Stimulated activated CD4-positive, alpha-beta T cell treated with anti-CD3 and anti-CD28 coated beads, Interleukin-15, amount 100 ng/mL, for 1 hour (primary cell): ENCODE measurements around the gene VGF.
"Not testable (repeated sequence)": the region's sequence is repeated elsewhere in the genome, so short reads cannot be mapped to it uniquely, and the experiment has no call there.

Experiments used
- DNase-seq, 2 donors: peaks; one replicate each; pipeline ENCODE4 v3.0.0-alpha.2; 2020; ENCODE audit warnings: low read depth in 1 of 2, low spot score in 1 of 2

The VGF gene

DNA sequence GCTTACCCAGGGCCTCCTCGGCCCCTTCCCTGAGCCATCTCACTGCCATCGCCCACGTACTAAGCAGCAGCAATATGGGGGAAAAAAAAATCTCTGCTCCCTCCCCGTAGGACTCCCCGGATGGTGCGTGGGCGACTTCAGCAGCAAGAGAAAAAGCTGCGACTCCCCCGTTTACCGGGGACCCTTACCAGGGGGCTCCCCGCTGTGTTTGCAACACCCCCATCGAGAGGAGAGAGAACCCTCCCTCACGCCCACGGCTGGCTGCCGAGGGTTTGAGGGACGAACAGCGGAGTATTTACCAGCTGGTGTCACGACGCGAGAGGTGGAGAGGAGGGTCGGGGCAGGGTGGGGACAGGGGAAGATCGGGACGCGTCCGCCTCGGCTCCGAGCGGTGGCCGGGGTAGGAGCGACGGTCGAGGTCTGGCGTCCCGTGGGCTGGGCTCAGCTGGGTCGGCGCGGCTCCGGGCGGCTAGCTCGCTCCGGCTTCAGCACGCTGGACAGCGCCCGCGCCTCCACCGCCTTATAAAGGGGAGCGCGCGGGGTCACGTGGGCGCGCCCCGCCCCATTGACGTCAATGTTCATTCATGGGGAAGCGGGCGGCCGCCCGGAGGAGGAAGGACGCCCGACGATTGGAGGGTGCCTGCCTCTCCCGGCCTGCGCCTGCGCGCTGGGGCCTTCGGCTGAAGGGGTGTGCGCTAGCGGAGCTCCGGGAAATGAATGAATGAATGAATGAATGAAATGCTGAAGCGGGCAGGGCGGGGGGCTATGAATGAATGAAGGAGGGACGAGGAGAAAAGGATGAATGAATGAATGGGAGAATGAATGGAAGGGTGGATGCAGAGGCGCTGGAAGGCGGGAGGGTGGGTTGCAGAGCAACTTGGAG, at the start of gene VGF:
Gene VGF (minus strand): TSS at position 495 of the 883 bp plus-strand sequence. CDS start 726 bp downstream, outside the sequence.
- peak; percentile 81 to 85 for DNase-seq

DNA sequence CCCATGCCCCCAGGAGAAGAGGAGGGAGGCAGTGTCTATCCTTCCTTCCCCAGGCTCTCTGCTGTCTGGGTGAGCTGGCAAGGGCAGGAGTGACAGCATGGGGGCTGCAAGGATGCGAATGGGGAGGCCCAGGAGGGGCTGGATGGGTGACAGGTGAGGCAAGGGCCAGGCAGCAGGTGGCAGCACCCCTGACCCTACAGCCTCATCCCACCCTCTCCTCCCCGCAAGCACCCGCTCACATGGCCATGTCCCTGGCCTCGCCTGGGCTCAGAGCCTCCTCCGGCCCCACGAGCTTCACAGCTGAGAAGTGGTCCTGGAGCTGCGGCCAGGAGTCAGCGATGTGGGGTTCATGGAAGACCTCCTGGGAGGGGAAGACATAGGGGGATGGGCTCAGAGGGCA, 46.6 kb upstream of the VGF start:
- no peak for DNase-seq

DNA sequence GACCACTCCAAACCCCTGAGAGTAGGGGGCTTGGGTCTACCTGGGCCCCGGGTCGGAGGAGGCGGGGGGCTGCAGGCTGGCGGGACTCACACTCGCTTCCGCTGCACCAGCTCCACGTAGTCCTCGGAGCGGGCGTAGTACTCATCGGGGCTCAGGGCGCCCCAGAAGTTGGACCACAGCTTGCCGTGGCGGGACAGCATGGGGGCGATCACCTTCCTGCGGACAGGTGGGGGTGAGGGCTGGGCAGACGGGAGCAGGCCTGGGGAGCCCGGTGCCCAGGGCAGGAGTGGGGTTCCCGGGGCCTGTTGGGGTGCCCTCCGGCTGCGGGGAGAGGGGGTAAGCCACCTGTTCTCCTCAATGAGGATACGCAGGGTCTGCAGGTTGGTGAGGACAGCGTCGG, 46.1 kb upstream of the VGF start:
- DNase-seq: no peak

DNA sequence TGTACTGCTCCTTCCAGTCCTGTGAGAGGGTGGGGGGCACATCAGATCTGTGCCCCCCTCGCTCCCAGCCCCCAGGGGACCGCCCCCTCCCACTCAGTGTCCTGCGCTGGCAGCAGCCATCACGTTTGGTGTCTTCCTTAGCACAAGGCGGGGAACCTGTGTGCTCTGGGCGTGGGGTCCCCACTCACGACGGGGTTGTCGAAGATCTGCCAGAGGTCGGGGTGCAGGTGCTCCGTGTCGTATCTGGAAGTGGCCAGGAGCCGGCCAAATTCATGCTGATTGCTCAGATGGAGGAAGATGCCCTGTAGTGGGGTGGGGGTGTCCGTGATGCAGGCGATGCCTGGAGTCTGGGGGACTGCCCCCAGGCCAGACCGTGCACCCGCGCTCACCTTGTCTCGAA, 44.8 kb upstream of the VGF start:
- DNase-seq: no peak

DNA sequence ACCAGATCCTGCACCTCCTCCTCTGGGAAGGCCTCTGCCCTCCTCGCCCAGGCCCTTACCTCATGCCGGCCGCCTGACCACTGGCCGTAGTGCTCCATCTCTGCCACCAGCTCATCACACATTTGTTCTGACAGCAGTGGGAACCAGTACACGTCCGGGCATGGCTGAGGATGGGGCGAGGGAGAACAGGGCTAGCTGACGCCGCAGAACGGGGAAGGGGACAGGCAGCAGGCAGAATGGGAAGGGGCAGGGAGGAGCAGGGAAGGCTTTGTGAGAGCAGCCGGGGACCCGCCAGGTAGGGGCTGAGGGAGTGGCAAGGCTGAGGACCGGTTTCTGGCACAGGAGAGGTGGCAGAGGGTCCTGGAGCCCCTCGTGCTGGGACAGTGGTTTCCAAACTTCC, 43.4 kb upstream of the VGF start:
- no peak for DNase-seq

DNA sequence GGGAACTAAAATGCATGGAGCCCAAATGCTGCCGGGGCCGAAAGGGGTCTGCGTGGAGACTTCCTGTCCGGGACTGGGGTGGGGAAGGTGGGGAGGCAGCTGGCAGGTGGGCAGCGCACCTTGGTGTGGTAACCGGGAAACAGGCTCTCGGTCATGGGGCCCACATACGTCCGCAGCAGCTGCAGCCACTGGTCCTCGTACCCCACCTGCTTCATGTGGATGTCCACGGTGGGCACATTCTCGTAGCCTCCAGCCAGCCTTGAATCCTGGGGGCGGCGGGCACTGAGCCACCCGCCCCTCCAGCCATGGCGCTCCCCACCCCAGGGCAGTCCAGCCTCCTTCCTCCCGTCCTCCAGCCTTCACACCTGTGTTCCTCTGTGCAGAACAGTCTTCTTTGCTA, 42.1 kb upstream of the VGF start:
- no peak for DNase-seq

DNA sequence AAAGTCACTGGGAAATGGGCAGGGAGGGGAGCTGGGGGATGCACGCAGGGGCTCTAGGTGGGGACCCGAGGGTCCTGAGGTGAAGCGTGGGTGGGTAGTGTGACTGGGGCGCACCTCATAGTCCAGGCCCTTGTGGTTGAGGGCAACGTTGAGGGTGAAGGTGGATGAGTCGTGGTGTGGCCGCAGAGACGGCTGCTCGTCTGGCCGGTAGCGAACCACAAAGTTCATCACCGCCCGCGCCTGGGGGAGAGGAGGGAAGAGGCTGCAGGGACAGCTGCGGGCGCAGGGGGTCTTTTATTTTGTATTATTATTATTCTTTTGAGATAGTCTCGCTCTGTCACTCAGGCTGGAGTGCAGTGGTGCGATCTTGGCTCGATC, 41.3 kb upstream of the VGF start:
- no peak for DNase-seq

DNA sequence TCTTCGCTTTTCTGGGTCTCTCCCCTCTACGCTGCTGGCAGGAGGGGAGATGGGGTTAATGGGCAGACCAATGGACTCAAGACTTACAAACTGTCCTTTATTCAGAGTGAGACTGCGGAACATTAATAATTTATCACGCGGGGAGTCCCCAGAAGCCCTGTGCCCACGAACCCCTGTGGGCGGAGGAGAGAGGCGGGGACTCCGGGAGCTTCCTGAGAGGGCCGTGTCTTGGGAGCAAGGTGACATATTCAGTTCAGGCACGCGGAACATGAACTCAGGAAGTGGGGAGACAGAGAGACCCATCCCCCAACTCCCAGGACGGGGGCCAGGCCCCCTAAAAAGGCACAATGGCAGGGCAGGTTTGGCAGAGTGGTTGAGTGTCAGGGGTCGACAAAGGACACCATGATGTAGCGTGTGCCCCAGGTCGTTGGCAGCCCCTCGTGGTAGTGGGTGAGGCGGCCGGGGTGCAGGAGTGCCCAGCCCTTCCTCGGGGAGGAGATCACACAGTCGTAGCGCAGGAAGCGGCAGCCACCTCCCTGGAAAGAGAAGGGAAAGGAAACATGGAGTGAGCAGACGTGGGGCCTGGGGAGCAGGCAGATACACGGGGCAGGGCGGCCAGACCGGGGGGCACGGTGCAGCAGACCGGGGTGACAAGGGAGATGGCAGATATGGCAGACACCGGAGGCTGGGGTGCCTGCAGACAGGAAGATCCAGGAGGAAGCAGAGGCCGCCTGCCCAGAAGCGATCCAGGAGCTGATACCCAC, 40.7 kb upstream of the VGF start:
- no peak for DNase-seq

DNA sequence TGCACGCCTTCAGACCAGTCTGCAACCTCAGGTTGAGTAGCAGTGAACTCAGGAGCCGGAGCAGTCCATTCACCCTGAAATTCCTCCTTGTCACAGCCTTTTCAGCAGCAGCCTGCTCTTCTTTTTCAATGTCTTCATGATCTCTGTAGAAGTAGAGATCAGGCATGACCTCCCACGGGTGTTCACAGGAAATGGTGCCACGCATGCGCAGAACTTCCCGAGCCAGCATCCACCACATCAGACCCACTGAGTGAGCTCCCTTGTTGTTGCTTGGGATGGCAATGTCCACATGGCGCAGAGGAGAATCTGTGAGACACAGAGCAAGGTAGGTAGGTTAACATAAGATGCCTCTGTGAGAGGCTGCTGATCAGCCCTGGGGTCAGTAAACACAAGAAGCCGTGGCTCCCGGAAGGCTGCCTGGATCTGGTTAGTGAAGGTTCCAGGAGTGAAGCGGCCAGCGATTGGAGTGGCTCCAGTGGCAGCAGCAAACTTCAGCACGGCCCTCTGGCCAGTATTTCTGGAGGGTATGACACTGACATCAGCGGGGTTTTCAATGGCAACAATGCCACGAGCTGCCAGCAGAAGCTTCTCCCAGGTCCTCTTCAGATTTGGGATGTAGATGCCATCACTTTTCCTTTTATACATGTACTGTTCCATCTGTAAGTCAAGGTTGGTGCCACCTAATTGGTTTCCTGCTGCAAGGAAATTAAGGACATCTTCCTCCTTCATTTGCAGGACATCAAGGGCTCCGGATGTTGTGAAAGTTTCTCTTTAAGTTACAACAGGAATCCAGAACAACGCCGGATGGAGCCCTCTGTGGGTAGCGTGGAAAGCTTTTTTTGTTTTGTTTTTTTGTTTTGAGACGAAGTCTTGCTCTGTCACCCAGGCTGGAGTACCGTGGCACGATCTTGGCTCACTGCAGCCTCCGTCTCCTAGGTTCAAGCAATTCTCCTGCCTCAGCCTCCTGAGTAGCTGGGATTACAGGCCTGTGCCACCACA, 38.7 kb upstream of the VGF start:
- DNase-seq: not testable (repeated sequence)

DNA sequence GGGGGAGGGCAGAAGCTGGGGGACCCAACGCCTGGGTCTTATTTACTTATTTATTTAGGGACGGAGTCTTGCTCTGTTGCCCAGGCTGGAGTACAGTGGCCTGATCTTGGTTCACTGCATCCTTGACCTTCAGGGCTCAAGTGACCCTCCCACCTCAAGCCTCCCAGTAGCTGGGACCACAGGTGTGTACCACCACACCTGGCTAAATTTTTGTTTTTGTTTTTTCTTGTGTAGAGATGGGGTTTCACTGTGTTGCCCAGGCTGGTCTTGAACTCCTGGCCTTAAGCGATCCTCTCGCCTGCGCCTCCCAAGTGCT, 37.2 kb upstream of the VGF start:
- DNase-seq: no peak

DNA sequence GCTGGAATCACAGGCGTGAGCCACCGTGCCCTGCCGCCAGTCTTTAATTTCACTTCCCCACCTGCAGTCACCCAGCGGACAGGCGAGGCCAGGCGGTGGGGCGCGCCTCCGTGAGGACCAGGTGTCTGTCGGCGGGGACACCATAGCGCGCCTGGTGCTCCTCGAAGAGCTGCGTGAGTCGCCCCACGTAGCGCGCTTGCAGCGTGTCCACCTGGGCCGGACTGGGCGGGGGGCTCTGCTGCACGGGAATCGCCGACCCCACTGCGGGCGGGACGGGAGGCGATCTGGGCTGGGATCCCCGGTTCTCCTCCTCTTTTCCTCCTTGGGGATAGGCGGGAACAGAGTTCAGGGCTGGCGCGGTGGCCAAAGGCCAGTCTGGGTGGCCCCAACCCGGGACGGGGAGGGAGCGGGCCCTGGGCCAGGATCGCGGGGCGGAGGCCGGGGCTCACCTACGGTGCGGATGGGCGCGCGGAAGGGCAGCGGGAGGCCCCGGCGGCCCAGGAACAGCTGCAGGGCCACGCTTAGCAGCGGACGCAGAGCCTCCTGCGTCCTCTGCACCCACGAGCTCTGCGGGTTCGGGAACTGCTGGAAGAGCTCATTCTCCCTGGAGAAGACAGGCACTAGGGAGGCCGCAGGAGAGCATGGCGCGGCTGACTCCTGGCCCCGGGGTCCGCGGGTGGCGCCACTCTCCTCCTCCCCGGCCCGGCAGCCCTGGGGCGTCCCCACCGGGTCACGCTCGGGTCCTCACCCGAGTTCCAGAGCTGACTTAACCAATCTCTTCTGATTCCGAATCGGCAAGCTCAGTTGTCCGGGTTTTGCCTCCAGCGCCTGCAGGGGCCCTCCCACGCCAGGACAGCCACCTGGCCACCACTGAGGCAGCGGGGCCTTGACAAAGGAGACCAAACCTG, 36.6 kb upstream of the VGF start:
- DNase-seq: no peak

DNA sequence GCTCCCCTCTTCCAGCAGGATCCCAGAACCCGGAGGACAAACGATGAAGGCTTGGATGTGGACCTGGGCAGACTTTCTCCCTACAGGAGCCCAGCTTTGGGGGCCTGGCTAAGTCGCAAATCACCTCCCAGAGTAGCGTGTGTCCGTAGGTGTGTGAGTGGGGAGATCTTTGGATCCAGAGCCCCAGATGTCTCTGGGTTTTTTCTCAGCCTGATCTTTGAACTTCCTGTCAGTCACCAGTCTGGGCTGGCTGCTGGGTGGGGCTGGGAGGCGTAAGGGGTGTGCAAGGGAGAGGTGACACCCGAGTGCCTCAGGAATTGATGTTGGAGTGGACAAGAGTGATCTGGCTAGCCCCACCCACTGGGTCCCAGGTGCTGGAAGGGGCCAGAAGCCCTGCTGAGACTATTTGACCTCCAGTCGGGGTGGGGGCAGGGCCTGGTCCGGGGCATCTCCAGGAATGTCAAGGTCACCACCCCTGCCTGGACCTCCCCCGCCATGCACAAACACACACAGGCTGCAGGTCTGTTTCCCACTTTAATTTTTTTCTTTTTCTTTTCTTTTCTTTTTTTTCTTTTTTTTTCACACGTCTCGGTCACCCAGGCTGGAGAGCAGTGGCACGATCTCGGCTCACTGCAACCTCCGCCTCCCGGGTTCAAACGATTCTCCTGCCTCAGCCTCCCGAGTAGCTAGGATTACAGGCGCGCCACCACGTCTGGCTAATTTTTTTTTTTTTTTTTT, 35.7 kb upstream of the VGF start, which contains the start of gene MOGAT3:
Gene MOGAT3 (minus strand): TSS at position 175 of the 738 bp plus-strand sequence. CDS start 182 bp downstream, outside the sequence.
- DNase-seq: no peak

DNA sequence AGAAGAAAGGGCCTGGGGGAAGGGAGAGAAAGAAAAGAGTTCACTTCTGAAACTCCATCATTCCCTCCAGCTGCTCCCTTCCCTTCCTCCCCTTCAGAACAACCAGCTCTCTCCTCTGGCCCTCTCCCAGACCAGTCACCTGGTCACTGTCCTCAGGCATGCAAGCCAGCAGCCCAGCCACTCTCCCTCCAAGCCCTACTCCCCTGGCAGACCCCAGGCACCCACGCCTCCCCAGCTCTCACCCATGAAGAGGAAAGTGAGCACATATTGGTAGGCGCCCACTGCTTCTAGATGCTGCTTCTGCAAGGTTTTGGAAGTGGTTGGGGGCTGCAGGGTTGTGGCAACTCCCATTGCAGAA, 35.1 kb upstream of the VGF start:
- no peak for DNase-seq

DNA sequence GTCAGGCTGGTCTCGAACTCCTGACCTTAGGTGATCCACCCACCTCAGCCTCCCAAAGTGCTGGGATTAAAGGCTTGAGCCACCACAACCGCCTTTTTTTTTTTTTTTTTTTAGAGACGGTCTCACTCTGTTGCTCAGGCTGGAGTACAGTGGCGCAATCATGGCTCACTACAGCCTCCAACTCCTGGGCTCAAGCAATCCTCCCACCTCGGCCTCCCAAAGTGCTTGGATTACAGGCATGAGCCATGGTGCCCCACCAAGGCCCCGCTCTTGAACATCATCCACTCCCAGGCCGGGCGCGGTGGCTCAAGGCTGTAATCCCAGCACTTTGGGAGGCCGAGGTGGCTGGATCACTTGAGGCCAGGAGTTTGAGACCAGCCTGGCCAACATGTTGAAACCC, 34.2 kb upstream of the VGF start:
- not testable (repeated sequence) for DNase-seq

DNA sequence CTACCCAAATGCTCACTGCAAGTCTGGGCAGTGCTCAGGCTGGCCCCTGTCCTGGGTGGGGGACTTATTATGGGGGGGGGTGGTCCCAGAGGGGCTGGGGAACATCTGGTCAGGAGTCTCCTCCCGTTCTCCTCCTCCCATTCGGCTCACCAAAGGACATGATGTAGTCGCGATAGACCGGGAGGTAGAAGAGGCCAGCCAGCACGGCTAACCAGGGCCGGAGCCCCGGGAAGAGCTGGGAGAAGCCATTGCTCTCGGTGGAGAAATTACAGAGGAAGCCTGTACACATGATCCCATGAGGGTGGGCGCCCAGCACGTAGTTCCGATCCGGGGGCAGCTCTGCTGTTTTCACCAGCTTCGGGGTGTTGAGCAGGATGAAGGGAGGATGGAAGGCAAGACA, 33.1 kb upstream of the VGF start:
- no peak for DNase-seq

DNA sequence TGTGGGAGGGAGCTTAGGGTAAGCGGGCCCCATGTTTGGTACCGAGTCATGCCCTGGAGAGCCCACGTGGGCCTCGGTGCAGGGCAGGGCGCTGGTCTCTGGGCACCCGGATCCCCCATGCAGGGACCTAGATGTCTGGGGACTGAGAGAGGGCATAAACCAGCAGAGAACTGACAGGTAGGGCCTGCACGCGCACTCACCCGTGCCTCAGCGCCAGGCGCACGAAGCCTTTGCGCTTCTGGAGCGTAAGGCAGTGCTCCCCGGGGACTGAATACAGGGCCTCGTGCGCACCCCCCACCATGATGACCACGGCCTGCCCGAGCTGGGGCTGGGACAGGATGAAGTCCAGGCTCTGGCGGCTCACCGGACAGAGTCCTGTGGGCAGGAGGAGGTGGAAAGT, 32.6 kb upstream of the VGF start:
- DNase-seq: no peak

DNA sequence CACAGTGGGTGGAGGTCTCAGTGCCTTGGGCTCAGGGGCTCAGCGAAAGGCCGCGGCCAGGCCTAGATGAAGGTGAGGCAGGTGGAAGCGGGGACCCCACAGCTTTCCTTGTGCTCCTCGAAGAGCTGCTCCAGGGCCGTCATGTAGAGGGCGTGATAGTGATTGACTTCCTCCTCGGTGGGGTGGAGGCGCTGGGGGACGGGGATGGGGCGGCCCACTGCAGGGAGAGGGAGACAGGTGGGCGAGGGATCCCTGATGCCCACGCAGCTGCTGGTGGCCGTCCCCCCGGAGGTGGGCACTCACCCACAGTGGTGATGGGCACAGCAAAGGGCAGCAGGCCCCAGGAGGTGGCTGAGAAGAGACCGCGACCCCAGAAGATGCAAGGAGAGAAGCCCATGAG, 30.5 kb upstream of the VGF start:
- DNase-seq: no peak

DNA sequence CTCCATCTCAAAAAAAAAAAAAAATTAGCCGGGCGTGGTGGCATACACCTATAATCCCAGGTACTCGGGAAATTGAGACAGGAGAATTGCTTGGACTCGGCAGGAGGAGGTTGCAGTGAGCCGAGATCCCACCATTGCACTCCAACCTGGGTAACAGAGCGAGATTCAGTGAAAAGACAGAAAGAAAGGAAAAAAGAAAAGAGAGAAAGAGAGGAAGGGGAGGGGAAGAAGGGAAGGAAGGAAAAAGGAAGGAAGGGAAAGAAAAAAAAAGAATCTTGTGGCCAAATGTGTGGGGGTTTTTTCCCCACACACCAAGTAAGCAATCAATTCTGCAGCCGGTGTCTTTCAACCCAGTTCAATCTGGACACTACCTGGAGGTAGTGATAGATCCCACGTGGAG, 23.7 kb upstream of the VGF start:
- DNase-seq: no peak

DNA sequence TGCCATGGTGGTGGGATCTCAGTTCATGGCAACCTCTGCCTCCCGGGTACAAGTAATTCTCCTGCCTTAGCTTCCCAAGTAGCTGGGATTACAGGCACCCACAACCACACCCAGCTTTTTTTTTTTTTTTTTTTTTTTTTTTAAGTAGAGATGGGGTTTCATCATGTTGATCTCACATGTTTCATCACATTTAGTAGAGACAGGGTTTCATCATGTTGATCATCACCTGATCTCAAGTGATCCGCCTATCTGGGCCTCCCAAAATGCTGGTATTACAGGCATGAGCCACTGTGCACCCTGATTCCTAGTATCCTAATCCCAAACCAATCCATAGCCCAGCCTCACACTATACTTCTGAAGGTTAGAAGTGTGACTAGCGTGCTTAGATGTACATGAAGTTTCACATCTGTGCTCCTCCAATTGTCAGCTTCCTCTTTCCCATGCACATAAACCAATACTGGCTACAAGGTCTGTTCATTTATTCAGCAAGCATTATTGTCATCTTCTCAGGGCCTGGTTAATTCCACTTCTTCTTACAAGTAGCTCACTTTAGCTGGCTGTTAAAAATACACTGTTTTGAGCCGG, 21.6 kb upstream of the VGF start:
- DNase-seq: no peak
